Lung (tissue), 12 donors: ENCODE measurements around the gene TMEM117. TPM values are rescaled to one million over a fixed set of nuclear protein-coding genes. Genes with fewer than 3 reads are reported as not detected.
A peak's percentile ranks its signal among the peaks of the same experiment; 100 is the strongest.

Experiments
- ATAC-seq: fragments of 200-7000 bp; cut with Tn5 transposase; one replicate; pipeline ENCODE4 v1.9.1; 2020; ENCODE audit warnings: moderate number of reproducible peaks; ENCODE audit not compliant: insufficient read depth, low FRiP score
- DNase-seq, 3 donors: peaks; one replicate each; pipeline ENCODE4 v3.0.0-alpha.2; 2013 to 2017
- H3K27ac ChIP-seq, 2 donors: one replicate each; pipeline ENCODE4 v1.5.1; 2013; ENCODE audit warnings: mild to moderate bottlenecking in 2 of 2, moderate library complexity in 2 of 2, control low read depth in 1 of 2, inconsistent platforms in 1 of 2, low read depth in 1 of 2, low read length in 1 of 2
- H3K27me3 ChIP-seq, 3 donors: one replicate each; pipeline ENCODE4 v1.5.1; 2013; ENCODE audit warnings: low read length in 2 of 3; ENCODE audit not compliant: control insufficient read depth in 3 of 3, insufficient read depth in 3 of 3
- H3K36me3 ChIP-seq, 4 donors: one replicate each; pipeline ENCODE4 v1.5.1; 2013; ENCODE audit warnings: low read length in 4 of 4, mild to moderate bottlenecking in 1 of 4, moderate library complexity in 1 of 4; ENCODE audit not compliant: control insufficient read depth in 4 of 4, insufficient read depth in 4 of 4
- H3K4me1 ChIP-seq, 5 donors: one replicate each; pipeline ENCODE4 v1.5.1; 2013; ENCODE audit warnings: low read length in 5 of 5, mild to moderate bottlenecking in 2 of 5, moderate library complexity in 1 of 5; ENCODE audit not compliant: control insufficient read depth in 5 of 5, insufficient read depth in 5 of 5
- H3K4me3 ChIP-seq: one replicate; pipeline ENCODE4 v1.5.1; 2013; ENCODE audit warnings: mild to moderate bottlenecking, control low read depth, moderate library complexity
- H3K9ac ChIP-seq, 2 donors: one replicate each; pipeline ENCODE4 v1.5.1; 2013; ENCODE audit warnings: low read length in 2 of 2, control low read depth in 1 of 2; ENCODE audit not compliant: insufficient read depth in 1 of 2
- H3K9me3 ChIP-seq, 4 donors: one replicate each; pipeline ENCODE4 v1.5.1; 2013; ENCODE audit warnings: low read length in 3 of 4, mild to moderate bottlenecking in 1 of 4, moderate library complexity in 1 of 4; ENCODE audit not compliant: control insufficient read depth in 4 of 4, insufficient read depth in 3 of 4
- WGBS, 2 donors: extraction: QIAGEN DNeasy Blood & Tissue Kit; methylation state at CpG; one replicate each; pipeline ENCODE4 v1.1.7; 2013; 5-methylcytosine and 5-hydroxymethylcytosine counted together
- polyA plus RNA-seq, 2 donors: library from polyadenylated mRNA; stranded (reverse); fragments of 200-250 nt; gene quantifications; one replicate each; pipeline ENCODE4 v1.2.1, GENCODE V29; 2013
- total RNA-seq, 2 donors: library from RNA; depleted of rRNA in 1 of 2; stranded (reverse); fragments of >200 nt in 1 of 2; gene quantifications; one replicate each; pipeline ENCODE4 v1.2.1, GENCODE V29; 2014 to 2021
- TF ChIP-seq, protein P1 (sequence below): IDR thresholded peaks from 2 replicates; pipeline ENCODE4 v1.5.1; 2012; ENCODE audit warnings: mild to moderate bottlenecking; ENCODE audit errors: control extremely low read depth, extremely low read depth
- donor health status: control.
- donor health status: control.
- donor health status: Bipolar disorder and iron deficiency.
- donor health status: healthy.
- donor health status: DM: yes; HTN: yes; CAD: no.

TMEM117 gene
- total and polyA plus RNA-seq, 4 donors = 1.2 to 6.1 (median 2.3) TPM

DNA sequence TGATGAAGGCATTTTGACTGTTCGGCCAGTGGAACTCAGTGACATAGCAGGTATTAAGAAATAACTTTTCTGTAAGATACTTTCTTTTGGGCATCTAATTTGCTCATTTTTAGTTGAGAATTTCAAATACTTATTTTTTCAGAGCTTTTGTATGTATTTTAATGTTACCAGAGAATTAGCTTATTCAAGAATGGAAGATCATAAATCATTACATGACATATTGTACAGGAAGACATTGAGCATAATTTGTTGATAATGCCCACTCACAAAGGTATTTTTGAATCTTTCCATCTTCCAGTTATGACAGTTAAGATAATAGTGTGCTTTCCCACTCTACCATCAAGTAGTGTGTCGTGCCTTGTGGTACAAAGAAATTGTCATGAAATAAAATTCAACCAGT lies 36.5 kb downstream of the TMEM117 start:
- no peak for ATAC-seq
- Histone ChIP-seq H3K4me1 (no peaks in the 10 kb centered on the region), H3K27me3 (no peaks in the 10 kb centered on the region), H3K27ac (no peak overlapping the region), H3K9me3 (no peaks in the 10 kb centered on the region), H3K4me3 (no peak overlapping the region), H3K9ac (no peak overlapping the region), H3K36me3 (no peaks in the 10 kb centered on the region)
- WGBS, 2 donors = 88 to 94% methylated on average over 2 of the region's 2 CpGs
- DNase-seq = no peak
- TF ChIP-seq, protein P1, sequence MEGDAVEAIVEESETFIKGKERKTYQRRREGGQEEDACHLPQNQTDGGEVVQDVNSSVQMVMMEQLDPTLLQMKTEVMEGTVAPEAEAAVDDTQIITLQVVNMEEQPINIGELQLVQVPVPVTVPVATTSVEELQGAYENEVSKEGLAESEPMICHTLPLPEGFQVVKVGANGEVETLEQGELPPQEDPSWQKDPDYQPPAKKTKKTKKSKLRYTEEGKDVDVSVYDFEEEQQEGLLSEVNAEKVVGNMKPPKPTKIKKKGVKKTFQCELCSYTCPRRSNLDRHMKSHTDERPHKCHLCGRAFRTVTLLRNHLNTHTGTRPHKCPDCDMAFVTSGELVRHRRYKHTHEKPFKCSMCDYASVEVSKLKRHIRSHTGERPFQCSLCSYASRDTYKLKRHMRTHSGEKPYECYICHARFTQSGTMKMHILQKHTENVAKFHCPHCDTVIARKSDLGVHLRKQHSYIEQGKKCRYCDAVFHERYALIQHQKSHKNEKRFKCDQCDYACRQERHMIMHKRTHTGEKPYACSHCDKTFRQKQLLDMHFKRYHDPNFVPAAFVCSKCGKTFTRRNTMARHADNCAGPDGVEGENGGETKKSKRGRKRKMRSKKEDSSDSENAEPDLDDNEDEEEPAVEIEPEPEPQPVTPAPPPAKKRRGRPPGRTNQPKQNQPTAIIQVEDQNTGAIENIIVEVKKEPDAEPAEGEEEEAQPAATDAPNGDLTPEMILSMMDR = no peak

DNA sequence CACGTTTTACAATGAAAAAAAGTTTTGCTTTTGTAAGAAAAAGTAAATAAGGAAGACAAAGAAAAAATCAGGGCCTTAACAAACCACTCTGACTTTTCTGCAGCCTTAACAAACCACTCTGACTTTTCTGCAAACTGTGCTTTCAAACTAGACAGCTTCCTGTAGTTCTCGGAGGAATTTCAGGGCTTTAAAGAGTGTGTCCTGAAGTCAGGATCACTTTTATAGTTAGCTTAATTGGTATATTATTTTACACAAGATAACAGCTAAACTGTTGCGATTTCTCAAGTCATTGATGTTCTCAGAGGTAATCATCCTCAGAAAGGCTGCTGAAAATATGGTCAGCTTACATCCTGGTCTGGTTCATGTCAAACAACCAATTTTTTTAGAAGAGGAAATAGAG lies 42.2 kb downstream of the TMEM117 start:
- H3K4me1 ChIP-seq = no peaks in the 10 kb centered on the region
- no peak overlapping the region for H3K4me3 ChIP-seq
- TF ChIP-seq, protein P1 = no peak
- ATAC-seq (no peak), DNase-seq (no peak)
- H3K36me3 ChIP-seq = no peaks in the 10 kb centered on the region
- no peak overlapping the region for H3K27ac ChIP-seq
- no peak overlapping the region for H3K9ac ChIP-seq
- H3K9me3 ChIP-seq = no peaks in the 10 kb centered on the region
- WGBS, 2 donors = 70 to 85% methylated on average over 3 of the region's 3 CpGs
- H3K27me3 ChIP-seq = no peaks in the 10 kb centered on the region

DNA sequence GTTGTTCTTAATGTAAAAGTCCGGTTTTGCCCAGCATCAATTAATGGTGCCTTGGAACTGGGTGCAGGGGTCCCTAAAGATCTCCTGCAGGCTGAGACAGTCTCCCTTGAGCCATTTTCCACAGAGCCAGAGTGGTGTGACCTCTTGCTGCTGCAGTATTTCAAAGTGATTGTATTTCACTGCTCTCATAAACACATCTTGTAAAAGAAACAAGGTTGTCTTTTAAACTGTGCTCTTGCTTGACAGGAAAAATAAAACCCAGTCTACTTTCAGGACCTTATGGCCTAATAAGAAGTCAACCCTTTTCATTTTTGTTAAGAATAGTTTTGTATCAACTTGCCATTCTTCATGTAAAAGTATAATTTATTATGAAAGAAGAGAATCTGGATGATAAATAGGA lies 44.7 kb downstream of the TMEM117 start:
- Histone ChIP-seq H3K36me3 (no peaks in the 10 kb centered on the region), H3K4me3 (no peak overlapping the region), H3K27ac (no peak overlapping the region), H3K9ac (no peak overlapping the region), H3K9me3 (no peaks in the 10 kb centered on the region), H3K27me3 (no peaks in the 10 kb centered on the region), H3K4me1 (no peaks in the 10 kb centered on the region)
- TF ChIP-seq, protein P1 = no peak
- ATAC-seq (no peak), DNase-seq (no peak)
- 89 to 90% methylated on average over 1 of the region's 1 CpG for WGBS, 2 donors

DNA sequence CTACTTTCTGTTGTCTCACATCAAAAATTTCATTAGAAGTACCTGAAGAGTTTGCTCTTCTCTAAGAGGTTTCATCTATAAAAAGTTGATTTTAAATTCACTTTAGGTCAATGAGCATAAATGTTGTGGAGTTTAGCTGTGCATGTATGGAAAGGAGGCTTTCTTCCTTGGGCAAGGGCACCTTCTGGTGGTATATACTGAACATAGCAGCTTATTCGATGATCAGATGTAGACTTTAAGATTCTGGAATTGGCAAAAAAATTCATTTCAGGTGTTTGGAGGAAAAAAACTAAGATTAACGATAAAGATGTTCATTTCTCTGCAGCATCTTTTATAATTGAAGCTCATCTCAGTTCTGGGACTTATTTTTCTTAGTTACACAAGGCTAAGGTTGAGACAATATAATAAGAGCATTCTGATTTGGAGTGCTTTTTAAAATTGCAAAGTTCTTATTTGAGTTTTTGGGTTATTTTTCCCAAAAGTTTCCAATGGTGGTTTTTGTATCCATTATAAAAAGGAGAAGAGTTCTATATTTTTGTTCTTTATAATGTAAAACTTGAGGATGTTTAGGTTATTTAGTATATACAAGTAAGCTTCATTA lies 46.8 kb downstream of the TMEM117 start:
- TF ChIP-seq, protein P1 = peak; percentile 72
- H3K9me3 ChIP-seq = no peaks in the 10 kb centered on the region
- no peaks in the 10 kb centered on the region for H3K36me3 ChIP-seq
- H3K27me3 ChIP-seq = no peaks in the 10 kb centered on the region
- no peaks in the 10 kb centered on the region for H3K4me1 ChIP-seq
- ATAC-seq (peak; percentile 83), DNase-seq (peak; percentile 37 to 81 (median 67))
- WGBS, 2 donors = 4 to 13% methylated on average over 2 of the region's 2 CpGs
- no peak overlapping the region for H3K4me3 ChIP-seq
- H3K9ac ChIP-seq = no peak overlapping the region
- no peak overlapping the region for H3K27ac ChIP-seq
